PC-3 (cell line): Measurements from ENCODE around the gene PDGFD. TPM values are rescaled to one million over a fixed set of nuclear protein-coding genes. Genes with fewer than 3 reads are reported as not detected.

Experiments used
- ATAC-seq: fragments of 200-7000 bp; cut with Tn5 transposase; 2 replicates; pipeline ENCODE4 v1.9.1; 2020; ENCODE audit warnings: mild to moderate bottlenecking, moderate library complexity
- BruUV-seq: library from RNA; stranded (reverse); fragments of 400-500 nt; replicated peaks from 2 replicates; lab custom pipeline; 2021; lab: Mats Ljungman, UMichigan
- CTCF ChIA-PET: fragments of 300-600 bp; sonication (Branson Sonifier 250); formaldehyde crosslinking; loops from one replicate; lab custom pipeline; 2022; ENCODE audit warnings: antibody characterized with exemption; lab: Charles Lee
- POLR2A ChIA-PET: fragments of 300-600 bp; sonication (Branson Sonifier 250); formaldehyde crosslinking; loops from one replicate; lab custom pipeline; 2022; ENCODE audit warnings: antibody characterized with exemption; ENCODE audit not compliant: unreplicated experiment; lab: Charles Lee
- DNase-seq: peaks from one replicate; pipeline ENCODE4 v3.0.0-alpha.2; 2015
- H2AFZ ChIP-seq: fragments of 300-600 bp; sonication (generic); 2 replicates; pipeline ENCODE4 v1.6.0; 2016; ENCODE audit warnings: antibody characterized with exemption, low read length
- H3F3A ChIP-seq: fragments of 300-600 bp; sonication (generic); one replicate; pipeline ENCODE4 v1.6.0; 2017; ENCODE audit warnings: antibody characterized with exemption, low read length, control low read depth, mild to moderate bottlenecking; ENCODE audit not compliant: unreplicated experiment
- H3K27ac ChIP-seq: fragments of 300-600 bp; sonication (generic); 2 replicates; pipeline ENCODE4 v1.5.1; 2016; ENCODE audit warnings: mild to moderate bottlenecking, low read length
- H3K27me3 ChIP-seq: fragments of 300-600 bp; sonication (generic); 2 replicates; pipeline ENCODE4 v1.6.1; 2016; ENCODE audit warnings: low read length, mixed read lengths
- H3K36me3 ChIP-seq: fragments of 300-600 bp; sonication (generic); 2 replicates; pipeline ENCODE4 v1.6.1; 2016; ENCODE audit warnings: low read depth, mixed run types, low read length, mixed read lengths
- H3K4me1 ChIP-seq: fragments of 300-600 bp; sonication (generic); 2 replicates; pipeline ENCODE4 v1.5.1; 2016; ENCODE audit warnings: low read length; ENCODE audit not compliant: insufficient read depth
- H3K4me2 ChIP-seq: fragments of 300-600 bp; sonication (generic); 2 replicates; pipeline ENCODE4 v1.6.0; 2016; ENCODE audit warnings: low read length
- H3K4me3 ChIP-seq: fragments of 300-600 bp; sonication (generic); 2 replicates; pipeline ENCODE4 v1.5.1; 2016; ENCODE audit warnings: mild to moderate bottlenecking, low read length, mixed read lengths
- H3K79me2 ChIP-seq: fragments of 300-600 bp; sonication (generic); 2 replicates; pipeline ENCODE4 v1.6.1; 2017; ENCODE audit warnings: low read length, mixed read lengths
- H3K9ac ChIP-seq: fragments of 300-600 bp; sonication (generic); 2 replicates; pipeline ENCODE4 v1.6.0; 2016; ENCODE audit warnings: mild to moderate bottlenecking, low read length
- H3K9me2 ChIP-seq: fragments of 300-600 bp; sonication (generic); replicated peaks from 2 replicates; pipeline ENCODE4 v1.6.1; 2016; ENCODE audit warnings: mixed run types, low read length, mixed read lengths
- H3K9me3 ChIP-seq: fragments of 300-600 bp; sonication (generic); 2 replicates; pipeline ENCODE4 v1.6.1; 2016; ENCODE audit warnings: low read length, mixed read lengths
- H4K20me1 ChIP-seq: fragments of 300-600 bp; sonication (generic); 2 replicates; pipeline ENCODE4 v1.6.1; 2016; ENCODE audit warnings: low read length, mixed read lengths
- CTCF ChIP-seq: fragments of 300-600 bp; sonication (generic); conservative IDR thresholded peaks from 2 replicates; pipeline ENCODE4 v1.5.1; 2017; ENCODE audit warnings: antibody characterized with exemption, low read depth, mild to moderate bottlenecking, low read length
- EZH2 ChIP-seq: fragments of 300-600 bp; sonication (generic); IDR thresholded peaks from one replicate; pipeline ENCODE4 v1.6.1; 2017; ENCODE audit warnings: antibody characterized with exemption, mild to moderate bottlenecking, low read length; ENCODE audit not compliant: unreplicated experiment
- EZH2phosphoT487 ChIP-seq: fragments of 300-600 bp; sonication (generic); IDR thresholded peaks from 2 replicates; pipeline ENCODE4 v1.6.1; 2018; ENCODE audit warnings: mild to moderate bottlenecking, antibody characterized with exemption, low read length, borderline replicate concordance
- intact Hi-C: fragments of 100-400 bp; cut with micrococcal nuclease; formaldehyde crosslinking; loops from 2 replicates; pipeline ENCODE4 v1.9.0; 2023
- total RNA-seq: library from RNA; depleted of rRNA; stranded (reverse); fragments of >200 nt; gene quantifications from 2 replicates; pipeline ENCODE4 v1.2.3, GENCODE V29; 2014

Gene PDGFD
- total RNA-seq, 1 experiment from 2014 or later: 5.0 TPM

- no peaks in the 10 kb centered on the region for H3K9me2 ChIP-seq
- ChIA-PET POLR2A (no interaction called here), CTCF (interaction anchor here (0.6 kb wide), 1 partner anchor 1909 kb away, joined by 7 read pairs; no protein-coding TSS in a partner anchor)
- no peaks in the 10 kb centered on the region for H3K79me2 ChIP-seq
- H4K20me1 ChIP-seq: no peaks in the 10 kb centered on the region
- DNase-seq (no peak), ATAC-seq (no peak)
- H3K9me3 ChIP-seq: no peaks in the 10 kb centered on the region
- intact Hi-C loops: no loop called here
- no peak overlapping the region for H3K9ac ChIP-seq
- no peak overlapping the region for H3K4me3 ChIP-seq
- no peak for TF ChIP-seq EZH2
- TF ChIP-seq CTCF: no peak
- no peak for TF ChIP-seq EZH2phosphoT487
- H3F3A ChIP-seq: no peaks in the 10 kb centered on the region
- H3K4me2 ChIP-seq: no peak overlapping the region
- no peaks in the 10 kb centered on the region for H3K36me3 ChIP-seq
- no peak overlapping the region for H2AFZ ChIP-seq
- H3K4me1 ChIP-seq: no peaks in the 10 kb centered on the region
- BruUV-seq: no TSS peak
- H3K27ac ChIP-seq: no peak overlapping the region
- H3K27me3 ChIP-seq: no peaks in the 10 kb centered on the region
These were observed 210.0 kb downstream of the PDGFD start for GRCh38 chr11:103953797-103954486.

DNA sequence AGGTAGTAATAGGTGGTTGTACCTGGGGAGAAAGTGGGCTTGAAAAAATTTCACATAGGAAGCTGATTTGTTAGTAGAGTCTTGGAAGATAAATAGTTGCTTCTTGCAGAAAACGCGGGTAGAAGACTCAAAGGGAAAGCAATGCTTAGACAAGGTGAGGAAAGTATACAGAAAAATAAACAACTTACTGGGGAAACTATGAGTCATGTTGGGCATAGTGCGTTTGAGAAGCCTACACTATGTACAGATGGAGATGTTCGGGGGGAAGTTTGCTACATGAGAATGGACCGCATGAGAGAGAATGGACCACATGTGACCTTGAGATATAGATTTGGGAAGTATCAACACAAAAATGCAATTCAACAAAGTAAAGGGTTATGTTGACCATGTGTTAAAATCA lies 214.2 kb downstream of the PDGFD start:
- no TSS peak for BruUV-seq
- H3F3A ChIP-seq: no peaks in the 10 kb centered on the region
- no peak for ATAC-seq
- DNase-seq: no peak
- no peak overlapping the region for H3K9ac ChIP-seq
- no peaks in the 10 kb centered on the region for H3K4me1 ChIP-seq
- no peaks in the 10 kb centered on the region for H3K9me3 ChIP-seq
- TF ChIP-seq EZH2phosphoT487 (no peak), EZH2 (no peak), CTCF (no peak)
- no peaks in the 10 kb centered on the region for H4K20me1 ChIP-seq
- POLR2A ChIA-PET: no interaction called here
- no peaks in the 10 kb centered on the region for H3K79me2 ChIP-seq
- no peaks in the 10 kb centered on the region for H3K27me3 ChIP-seq
- H3K9me2 ChIP-seq: no peaks in the 10 kb centered on the region
- H3K36me3 ChIP-seq: no peaks in the 10 kb centered on the region
- CTCF ChIA-PET: no interaction called here
- intact Hi-C loops: no loop called here
- no peak overlapping the region for H3K4me2 ChIP-seq
- H2AFZ ChIP-seq: no peak overlapping the region
- no peak overlapping the region for H3K27ac ChIP-seq
- no peak overlapping the region for H3K4me3 ChIP-seq

- no peak for ATAC-seq
- Histone ChIP-seq H3K27me3 (no peaks in the 10 kb centered on the region), H3K9me2 (no peaks in the 10 kb centered on the region), H3K4me1 (no peaks in the 10 kb centered on the region), H3K36me3 (no peaks in the 10 kb centered on the region), H3K79me2 (no peaks in the 10 kb centered on the region), H3K9ac (no peak overlapping the region), H2AFZ (no peak overlapping the region), H3K27ac (no peak overlapping the region), H3K4me2 (no peak overlapping the region), H3K9me3 (no peaks in the 10 kb centered on the region), H3K4me3 (no peak overlapping the region), H3F3A (no peaks in the 10 kb centered on the region), H4K20me1 (no peaks in the 10 kb centered on the region)
- TF ChIP-seq CTCF (no peak), EZH2 (no peak), EZH2phosphoT487 (no peak)
- ChIA-PET CTCF (no interaction called here), POLR2A (no interaction called here)
- intact Hi-C loops: no loop called here
- BruUV-seq: no TSS peak
- no peak for DNase-seq
These were observed 215.7 kb downstream of the PDGFD start for GRCh38 chr11:103948187-103948763.
